GM12891 (cell line): ENCODE results near the gene VNN1.

Experiments
- POLR2A ChIP-seq: IDR thresholded peaks from 2 replicates; pipeline ENCODE4 v1.6.1; 2011; ENCODE audit warnings: low read depth, low read length, control low read depth
- POLR2AphosphoS5 ChIP-seq: IDR thresholded peaks from 2 replicates; pipeline ENCODE4 v1.6.1; 2011; ENCODE audit warnings: low read depth, low read length, control low read depth
- TAF1 ChIP-seq: IDR thresholded peaks from 2 replicates; pipeline ENCODE4 v1.6.1; 2011; ENCODE audit warnings: low read depth, low read length, control low read depth

DNA sequence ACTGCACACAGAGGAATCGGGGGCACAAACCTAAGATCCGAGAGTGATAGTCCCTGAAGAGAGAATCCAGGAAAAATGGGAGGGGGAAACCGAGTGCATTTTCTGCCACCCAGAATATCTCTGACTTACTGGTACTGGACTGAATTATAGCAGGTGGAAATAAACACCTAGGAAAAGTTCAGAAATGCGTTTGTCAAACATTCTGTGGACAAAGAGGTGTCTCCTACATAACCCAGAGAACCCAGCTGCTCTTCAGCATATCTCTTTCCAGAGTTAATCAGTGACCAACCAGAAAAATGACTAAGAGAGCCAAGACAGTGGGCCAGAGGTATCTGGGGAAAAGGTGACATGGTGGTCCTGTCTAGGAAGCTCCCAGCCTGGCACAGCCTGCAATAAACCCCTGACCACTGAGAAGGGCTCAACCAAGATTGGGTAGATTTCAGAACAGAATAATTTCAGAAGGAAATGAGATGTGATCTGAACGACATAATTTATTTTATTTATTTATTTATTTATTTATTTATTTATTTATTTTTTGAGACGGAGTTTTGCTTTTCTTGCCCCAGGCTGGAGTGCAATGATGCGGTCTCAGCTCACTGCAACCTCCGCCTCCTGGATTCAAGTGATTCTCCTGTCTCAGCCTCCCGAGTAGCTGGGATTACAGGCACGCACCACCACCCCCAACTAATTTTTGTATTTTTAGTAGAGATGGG, 6.0 kb upstream of the VNN1 start:
- TF ChIP-seq TAF1: no peak
- TF ChIP-seq POLR2A: no peak
- no peak for TF ChIP-seq POLR2AphosphoS5
